CD4-positive, alpha-beta T cell (primary cell): ENCODE results near the gene CDH8. TPM values are rescaled to one million over a fixed set of nuclear protein-coding genes. Genes with fewer than 3 reads are reported as not detected.
"Not testable (repeated sequence)": the region's sequence is repeated elsewhere in the genome, so short reads cannot be mapped to it uniquely, and the experiment has no call there.

Source experiments
- ATAC-seq: fragments of 200-7000 bp; cut with Tn5 transposase; one replicate; pipeline ENCODE4 v1.10.0; 2022; ENCODE audit warnings: mild to moderate bottlenecking; ENCODE audit not compliant: poor library complexity
- CTCF ChIA-PET: fragments of 350-600 bp; sonication (Branson Sonifier 250); formaldehyde crosslinking; loops from one replicate; lab custom pipeline; 2021; ENCODE audit warnings: antibody characterized with exemption, inconsistent platforms; lab: Charles Lee
- POLR2A ChIA-PET: fragments of 350-600 bp; sonication (Branson Sonifier 250); formaldehyde crosslinking; loops from one replicate; lab custom pipeline; 2021; ENCODE audit warnings: antibody characterized with exemption, inconsistent platforms; lab: Charles Lee
- DNase-seq, 14 experiments: peaks; one replicate each; pipeline ENCODE4 v3.0.0-alpha.2; 2013 to 2020; ENCODE audit warnings: mixed read lengths in 2 of 14
- H3K27ac ChIP-seq, 2 donors: one replicate each; pipeline versions ENCODE4 v1.5.1 to v1.7.0; 2013; ENCODE audit warnings: low read length in 2 of 2, low read depth in 1 of 2, mild to moderate bottlenecking in 1 of 2
- H3K27me3 ChIP-seq, 2 experiments: 1 replicate in 1 of 2; 2 replicates in 1 of 2; pipeline versions ENCODE4 v1.6.1 to v1.7.0; 2013; ENCODE audit warnings: low read length in 2 of 2, control low read depth in 1 of 2, mild to moderate bottlenecking in 1 of 2, moderate library complexity in 1 of 2; ENCODE audit not compliant: insufficient read depth in 2 of 2, control insufficient read depth in 1 of 2
- H3K36me3 ChIP-seq: one replicate; pipeline ENCODE4 v1.6.1; 2013; ENCODE audit warnings: low read length, control low read depth; ENCODE audit not compliant: insufficient read depth
- H3K4me1 ChIP-seq: one replicate; pipeline ENCODE4 v1.6.1; 2013; ENCODE audit warnings: low read length, control low read depth; ENCODE audit not compliant: insufficient read depth
- H3K4me3 ChIP-seq: one replicate; pipeline ENCODE4 v1.5.1; 2013; ENCODE audit warnings: mild to moderate bottlenecking, low read length, moderate library complexity
- H3K9me3 ChIP-seq, 2 experiments: 1 replicate in 1 of 2; 2 replicates in 1 of 2; pipeline versions ENCODE4 v1.6.1 to v1.7.0; 2013; ENCODE audit warnings: low read length in 2 of 2, mild to moderate bottlenecking in 2 of 2, control low read depth in 1 of 2, moderate library complexity in 1 of 2; ENCODE audit not compliant: control insufficient read depth in 1 of 2, insufficient read depth in 1 of 2
- H3K27ac Mint-ChIP-seq: one replicate; pipeline ENCODE4 v1.8.0; 2020; ENCODE audit warnings: mixed read lengths
- H3K27me3 Mint-ChIP-seq: one replicate; pipeline ENCODE4 v1.8.0; 2021; ENCODE audit warnings: mixed read lengths
- H3K36me3 Mint-ChIP-seq: one replicate; pipeline ENCODE4 v1.8.0; 2021; ENCODE audit warnings: low read depth, mixed read lengths
- H3K4me1 Mint-ChIP-seq: one replicate; pipeline ENCODE4 v1.8.0; 2021; ENCODE audit warnings: low read depth, mixed read lengths
- H3K4me3 Mint-ChIP-seq: one replicate; pipeline ENCODE4 v1.8.0; 2020; ENCODE audit warnings: mild to moderate bottlenecking, mixed read lengths
- H3K9me3 Mint-ChIP-seq: one replicate; pipeline ENCODE4 v1.8.0; 2020; ENCODE audit warnings: mixed read lengths
- CTCF ChIP-seq: fragments of 200-600 bp; IDR thresholded peaks from one replicate; pipeline ENCODE4 v1.8.0; 2022; ENCODE audit warnings: antibody characterized with exemption, mild to moderate bottlenecking
- intact Hi-C, 2 experiments: fragments of 100-400 bp; cut with DNase I in 1 of 2; cut with micrococcal nuclease in 1 of 2; formaldehyde crosslinking; loops; one replicate each; pipeline versions ENCODE4 v1.15.1 to v1.9.0; 2023 to 2025; cut with DNase I, micrococcal nuclease
- total RNA-seq, 174 experiments: library from RNA in 2 of 174; stranded (reverse) in 2 of 174; gene quantifications; one replicate each; pipeline ENCODE4 v1.2.3 and lab custom pipeline; 2021 to 2026

The CDH8 gene
- total RNA-seq, 2 experiments from 2014 or later: not detected

GRCh38 chr16:61813339-61813738 lies 222.9 kb downstream of the CDH8 start:
- no peak for ATAC-seq
- no peak overlapping the region for H3K4me3 ChIP-seq
- Mint-ChIP-seq H3K4me3 (no peak overlapping the region), H3K4me1 (no peaks in the 10 kb centered on the region), H3K27ac (no peak overlapping the region), H3K36me3 (no peaks in the 10 kb centered on the region), H3K27me3 (no peaks in the 10 kb centered on the region), H3K9me3 (peaks cover 7% of the 10 kb centered on the region)
- no peaks in the 10 kb centered on the region for H3K4me1 ChIP-seq
- ChIA-PET CTCF (no interaction called here), POLR2A (no interaction called here)
- no peaks in the 10 kb centered on the region for H3K27me3 ChIP-seq
- no peak for DNase-seq
- H3K9me3 ChIP-seq: peaks cover 0 to 8% of the 10 kb centered on the region in 2 experiments
- intact Hi-C loops: no loop called here
- no peak for TF ChIP-seq CTCF
- no peaks in the 10 kb centered on the region for H3K36me3 ChIP-seq
- H3K27ac ChIP-seq: no peak overlapping the region

- intact Hi-C loops: no loop called here
- no peak overlapping the region for H3K27ac ChIP-seq
- POLR2A ChIA-PET: no interaction called here
- no peaks in the 10 kb centered on the region for H3K4me1 ChIP-seq
- no peak for TF ChIP-seq CTCF
- no peaks in the 10 kb centered on the region for H3K36me3 Mint-ChIP-seq
- DNase-seq: no peak
- no peaks in the 10 kb centered on the region for H3K36me3 ChIP-seq
- no peak for ATAC-seq
- H3K4me3 Mint-ChIP-seq: no peak overlapping the region
- H3K27ac Mint-ChIP-seq: no peak overlapping the region
- H3K27me3 Mint-ChIP-seq: no peaks in the 10 kb centered on the region
- no peaks in the 10 kb centered on the region for H3K27me3 ChIP-seq
- CTCF ChIA-PET: no interaction called here
- H3K9me3 ChIP-seq: peaks cover 0 to 8% of the 10 kb centered on the region in 2 experiments
- no peak overlapping the region for H3K4me3 ChIP-seq
- H3K4me1 Mint-ChIP-seq: no peaks in the 10 kb centered on the region
- H3K9me3 Mint-ChIP-seq: peaks cover 7% of the 10 kb centered on the region
These were observed 224.0 kb downstream of the CDH8 start for GRCh38 chr16:61812251-61812650.

GRCh38 chr16:61807551-61807950 lies 228.7 kb downstream of the CDH8 start:
- no peaks in the 10 kb centered on the region for H3K4me1 Mint-ChIP-seq
- no peaks in the 10 kb centered on the region for H3K4me1 ChIP-seq
- no peaks in the 10 kb centered on the region for H3K36me3 ChIP-seq
- DNase-seq (no peak), ATAC-seq (no peak)
- H3K4me3 ChIP-seq: no peak overlapping the region
- H3K4me3 Mint-ChIP-seq: no peak overlapping the region
- no peak overlapping the region for H3K27ac ChIP-seq
- H3K27me3 ChIP-seq: no peaks in the 10 kb centered on the region
- H3K27me3 Mint-ChIP-seq: no peaks in the 10 kb centered on the region
- H3K36me3 Mint-ChIP-seq: no peaks in the 10 kb centered on the region
- H3K27ac Mint-ChIP-seq: no peak overlapping the region
- TF ChIP-seq CTCF: no peak
- POLR2A ChIA-PET: no interaction called here
- CTCF ChIA-PET: no interaction called here
- H3K9me3 Mint-ChIP-seq: no peaks in the 10 kb centered on the region
- H3K9me3 ChIP-seq: peaks cover 0 to 3% of the 10 kb centered on the region in 2 experiments
- intact Hi-C loops: no loop called here

GRCh38 chr16:61801217-61801616 lies 235.0 kb downstream of the CDH8 start:
- ATAC-seq, H3K4me1 Mint-ChIP-seq, H3K4me3 Mint-ChIP-seq, H3K27ac ChIP-seq, H3K36me3 Mint-ChIP-seq, H3K4me1 ChIP-seq, H3K4me3 ChIP-seq, POLR2A ChIA-PET, DNase-seq, intact Hi-C loops, H3K27me3 Mint-ChIP-seq, H3K27me3 ChIP-seq, H3K27ac Mint-ChIP-seq, CTCF ChIA-PET, H3K36me3 ChIP-seq, H3K9me3 ChIP-seq: not testable (repeated sequence)
- peaks cover 16% of the 10 kb centered on the region for H3K9me3 Mint-ChIP-seq
